Measurements from ENCODE around the gene DISP3.

Gene DISP3

DNA sequence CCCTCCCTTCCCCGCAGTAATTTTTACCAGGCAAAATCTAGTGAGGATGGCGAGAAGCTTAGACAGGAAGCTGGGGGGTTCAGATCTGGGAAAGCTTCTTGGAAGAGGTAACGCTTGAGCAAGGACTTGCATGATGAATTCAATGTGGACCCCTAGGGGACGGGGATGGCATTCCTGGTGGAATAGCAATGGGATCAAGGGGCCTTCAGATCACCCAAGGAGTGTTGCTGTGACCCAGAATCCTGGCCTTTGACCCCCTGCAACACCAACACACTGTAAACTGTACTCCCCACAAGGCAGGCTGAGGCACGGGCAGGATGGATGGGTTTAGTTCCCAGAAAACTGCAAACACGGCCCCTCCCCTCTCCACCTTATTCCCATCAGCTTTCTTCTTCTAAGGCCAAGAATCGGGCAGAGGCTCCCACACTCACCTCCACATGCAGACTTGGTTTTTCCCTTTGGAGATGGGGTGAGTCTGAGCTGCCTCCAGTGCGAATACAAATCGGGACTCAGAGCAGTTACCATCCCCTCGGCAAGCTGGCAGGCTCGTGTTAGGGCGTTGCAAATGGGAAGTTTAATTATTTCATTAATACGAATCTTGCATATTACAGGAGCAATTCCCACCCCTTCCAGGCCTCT lies 20.1 kb downstream of the DISP3 start:
- TF ChIP-seq, protein P1, sequence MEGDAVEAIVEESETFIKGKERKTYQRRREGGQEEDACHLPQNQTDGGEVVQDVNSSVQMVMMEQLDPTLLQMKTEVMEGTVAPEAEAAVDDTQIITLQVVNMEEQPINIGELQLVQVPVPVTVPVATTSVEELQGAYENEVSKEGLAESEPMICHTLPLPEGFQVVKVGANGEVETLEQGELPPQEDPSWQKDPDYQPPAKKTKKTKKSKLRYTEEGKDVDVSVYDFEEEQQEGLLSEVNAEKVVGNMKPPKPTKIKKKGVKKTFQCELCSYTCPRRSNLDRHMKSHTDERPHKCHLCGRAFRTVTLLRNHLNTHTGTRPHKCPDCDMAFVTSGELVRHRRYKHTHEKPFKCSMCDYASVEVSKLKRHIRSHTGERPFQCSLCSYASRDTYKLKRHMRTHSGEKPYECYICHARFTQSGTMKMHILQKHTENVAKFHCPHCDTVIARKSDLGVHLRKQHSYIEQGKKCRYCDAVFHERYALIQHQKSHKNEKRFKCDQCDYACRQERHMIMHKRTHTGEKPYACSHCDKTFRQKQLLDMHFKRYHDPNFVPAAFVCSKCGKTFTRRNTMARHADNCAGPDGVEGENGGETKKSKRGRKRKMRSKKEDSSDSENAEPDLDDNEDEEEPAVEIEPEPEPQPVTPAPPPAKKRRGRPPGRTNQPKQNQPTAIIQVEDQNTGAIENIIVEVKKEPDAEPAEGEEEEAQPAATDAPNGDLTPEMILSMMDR (IDR thresholded peaks at IDR 0.05; ENCODE audit: low read length, missing control alignments) = no peak
- no peak for DNase-seq (ENCODE audit: low read depth)
- no peak overlapping the region for H3K4me3 ChIP-seq (replicated peaks; ENCODE audit: low read depth, low read length)

- H3K4me3 ChIP-seq (replicated peaks; ENCODE audit: low read depth, low read length) = no peak overlapping the region
- DNase-seq (ENCODE audit: low read depth) = no peak
- TF ChIP-seq, protein P1 (IDR thresholded peaks at IDR 0.05; ENCODE audit: low read length, missing control alignments) = no peak
These were observed 20.8 kb downstream of the DISP3 start for GRCh38 chr1:11499601-11500331.

DNA sequence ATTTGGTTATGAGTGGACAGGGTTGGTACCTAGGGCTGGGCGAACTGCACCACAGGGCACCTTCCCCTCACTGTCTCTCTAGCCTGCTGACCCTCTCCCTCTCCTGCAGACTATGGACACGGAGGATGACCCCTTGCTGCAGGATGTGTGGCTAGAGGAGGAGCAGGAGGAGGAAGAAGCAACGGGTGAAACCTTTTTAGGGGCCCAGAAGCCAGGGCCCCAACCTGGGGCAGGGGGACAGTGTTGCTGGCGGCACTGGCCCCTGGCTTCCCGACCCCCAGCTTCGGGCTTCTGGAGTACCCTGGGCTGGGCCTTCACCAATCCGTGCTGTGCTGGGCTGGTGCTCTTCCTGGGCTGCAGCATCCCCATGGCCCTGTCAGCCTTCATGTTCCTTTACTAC lies 21.9 kb downstream of the DISP3 start:
- DNase-seq (ENCODE audit: low read depth) = no peak
- no peak overlapping the region for H3K4me3 ChIP-seq (replicated peaks; ENCODE audit: low read depth, low read length)
- TF ChIP-seq, protein P1 (IDR thresholded peaks at IDR 0.05; ENCODE audit: low read length, missing control alignments) = no peak

- no peak overlapping the region for H3K4me3 ChIP-seq (replicated peaks; ENCODE audit: low read depth, low read length)
- TF ChIP-seq, protein P1 (IDR thresholded peaks at IDR 0.05; ENCODE audit: low read length, missing control alignments) = no peak
- DNase-seq (ENCODE audit: low read depth) = no peak
These were observed 22.5 kb downstream of the DISP3 start for GRCh38 chr1:11501491-11501897.

GRCh38 chr1:11501906-11502485 lies 23.0 kb downstream of the DISP3 start:
- TF ChIP-seq, protein P1 (IDR thresholded peaks at IDR 0.05; ENCODE audit: low read length, missing control alignments) = no peak
- DNase-seq (ENCODE audit: low read depth) = no peak
- no peak overlapping the region for H3K4me3 ChIP-seq (replicated peaks; ENCODE audit: low read depth, low read length)

GRCh38 chr1:11502516-11502915 lies 23.6 kb downstream of the DISP3 start:
- DNase-seq (ENCODE audit: low read depth) = no peak
- TF ChIP-seq, protein P1 (IDR thresholded peaks at IDR 0.05; ENCODE audit: low read length, missing control alignments) = no peak
- H3K4me3 ChIP-seq (replicated peaks; ENCODE audit: low read depth, low read length) = no peak overlapping the region
